Smooth muscle cell (in vitro differentiated cells): ENCODE data around the gene RGMA. TPM values are rescaled to one million over a fixed set of nuclear protein-coding genes. Genes with fewer than 3 reads are reported as not detected.

Experiments used
- DNase-seq: peaks from one replicate; lab custom pipeline; 2025; ENCODE audit not compliant: unreplicated experiment; lab: John Stamatoyannopoulos, UW
- H2AFZ ChIP-seq: fragments of 200-600 bp; sonication (generic); 2 replicates; pipeline ENCODE4 v1.6.0; 2016; ENCODE audit warnings: antibody characterized with exemption, low read depth, mild to moderate bottlenecking
- H3F3A ChIP-seq: fragments of 200-600 bp; sonication (generic); 2 replicates; pipeline ENCODE4 v1.6.0; 2017; ENCODE audit warnings: antibody characterized with exemption, low read depth
- H3K27ac ChIP-seq: fragments of 200-600 bp; sonication (generic); 2 replicates; pipeline ENCODE4 v1.5.1; 2016; ENCODE audit warnings: low read depth, mild to moderate bottlenecking
- H3K27me3 ChIP-seq: fragments of 200-600 bp; sonication (generic); 2 replicates; pipeline ENCODE4 v1.6.1; 2016; ENCODE audit warnings: low read depth, mild to moderate bottlenecking
- H3K36me3 ChIP-seq: fragments of 200-600 bp; sonication (generic); 2 replicates; pipeline ENCODE4 v1.5.1; 2016; ENCODE audit warnings: low read depth
- H3K4me1 ChIP-seq: fragments of 200-600 bp; sonication (generic); 2 replicates; pipeline ENCODE4 v1.5.1; 2016; ENCODE audit warnings: low read depth
- H3K4me2 ChIP-seq: fragments of 200-600 bp; sonication (generic); 2 replicates; pipeline ENCODE4 v1.6.0; 2016; ENCODE audit warnings: mild to moderate bottlenecking
- H3K4me3 ChIP-seq: fragments of 200-600 bp; sonication (generic); 2 replicates; pipeline ENCODE4 v1.5.1; 2016; ENCODE audit warnings: mild to moderate bottlenecking
- H3K79me2 ChIP-seq: fragments of 200-600 bp; sonication (generic); 2 replicates; pipeline ENCODE4 v1.6.0; 2016; ENCODE audit warnings: low read depth, mild to moderate bottlenecking
- H3K9ac ChIP-seq: fragments of 200-600 bp; sonication (generic); 2 replicates; pipeline ENCODE4 v1.6.0; 2016; ENCODE audit warnings: low read depth
- H3K9me3 ChIP-seq: fragments of 200-600 bp; sonication (generic); replicated peaks from 2 replicates; pipeline ENCODE4 v1.5.1; 2016; ENCODE audit warnings: low read depth
- H4K20me1 ChIP-seq: fragments of 200-600 bp; sonication (generic); 2 replicates; pipeline ENCODE4 v1.6.0; 2016; ENCODE audit warnings: low read depth
- WGBS: methylation state at CpG from one replicate; pipeline ENCODE4 v1.1.7; 2016; ENCODE audit warnings: low lambda C conversion rate; 5-methylcytosine and 5-hydroxymethylcytosine counted together
- polyA plus RNA-seq: library from polyadenylated mRNA; unstranded; fragments of >200 nt; fragmentation: Nextera tagmentation; extraction: Ambion mirVana; gene quantifications from 2 replicates; pipeline ENCODE4 v1.2.1, GENCODE V29; 2016
- total RNA-seq: library from RNA; depleted of rRNA; stranded (reverse); fragments of >200 nt; gene quantifications from 2 replicates; pipeline ENCODE4 v1.2.3, GENCODE V29; 2014
- TF ChIP-seq, protein P1 (sequence below): fragments of 200-600 bp; sonication (generic); IDR thresholded peaks from 2 replicates; pipeline ENCODE4 v1.5.1; 2017; ENCODE audit warnings: borderline replicate concordance, mild to moderate bottlenecking, antibody characterized with exemption; ENCODE audit not compliant: insufficient read depth, poor library complexity, severe bottlenecking

RGMA gene
- total and polyA plus RNA-seq, 2 experiments from 2014 or later = 0.04 to 0.35 TPM

DNA sequence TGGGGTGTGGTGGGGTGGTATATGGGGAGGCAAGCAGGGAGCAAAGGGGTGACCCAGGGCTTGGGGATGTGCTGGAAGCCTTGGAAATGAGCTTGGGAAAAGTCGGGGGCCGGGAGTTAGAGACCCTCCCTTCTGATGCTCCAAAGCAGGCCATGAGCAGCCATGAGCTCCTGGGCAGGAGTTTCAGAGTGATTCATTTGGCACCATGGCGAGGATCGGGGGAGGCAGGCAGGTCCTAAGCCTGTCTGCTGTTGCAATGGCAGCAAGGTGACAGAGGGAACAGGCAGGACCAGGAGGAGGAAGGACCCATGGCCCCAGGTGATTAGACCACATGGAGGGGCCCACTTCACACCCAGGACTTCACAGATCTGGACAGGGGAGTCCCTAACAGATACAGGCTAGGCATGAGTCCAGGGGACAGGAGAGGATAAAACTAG, 21.3 kb downstream of the RGMA start:
- H2AFZ ChIP-seq = no peak overlapping the region
- no peaks in the 10 kb centered on the region for H3K36me3 ChIP-seq
- TF ChIP-seq, protein P1, sequence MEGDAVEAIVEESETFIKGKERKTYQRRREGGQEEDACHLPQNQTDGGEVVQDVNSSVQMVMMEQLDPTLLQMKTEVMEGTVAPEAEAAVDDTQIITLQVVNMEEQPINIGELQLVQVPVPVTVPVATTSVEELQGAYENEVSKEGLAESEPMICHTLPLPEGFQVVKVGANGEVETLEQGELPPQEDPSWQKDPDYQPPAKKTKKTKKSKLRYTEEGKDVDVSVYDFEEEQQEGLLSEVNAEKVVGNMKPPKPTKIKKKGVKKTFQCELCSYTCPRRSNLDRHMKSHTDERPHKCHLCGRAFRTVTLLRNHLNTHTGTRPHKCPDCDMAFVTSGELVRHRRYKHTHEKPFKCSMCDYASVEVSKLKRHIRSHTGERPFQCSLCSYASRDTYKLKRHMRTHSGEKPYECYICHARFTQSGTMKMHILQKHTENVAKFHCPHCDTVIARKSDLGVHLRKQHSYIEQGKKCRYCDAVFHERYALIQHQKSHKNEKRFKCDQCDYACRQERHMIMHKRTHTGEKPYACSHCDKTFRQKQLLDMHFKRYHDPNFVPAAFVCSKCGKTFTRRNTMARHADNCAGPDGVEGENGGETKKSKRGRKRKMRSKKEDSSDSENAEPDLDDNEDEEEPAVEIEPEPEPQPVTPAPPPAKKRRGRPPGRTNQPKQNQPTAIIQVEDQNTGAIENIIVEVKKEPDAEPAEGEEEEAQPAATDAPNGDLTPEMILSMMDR = no peak
- no peak overlapping the region for H3K27ac ChIP-seq
- H3K4me2 ChIP-seq = no peak overlapping the region
- peaks cover 43% of the 10 kb centered on the region for H3K27me3 ChIP-seq
- no peak for DNase-seq
- H3K4me3 ChIP-seq = no peak overlapping the region
- H3K4me1 ChIP-seq = peaks cover 48% of the 10 kb centered on the region
- no peaks in the 10 kb centered on the region for H3F3A ChIP-seq
- H4K20me1 ChIP-seq = no peaks in the 10 kb centered on the region
- H3K9ac ChIP-seq = no peak overlapping the region
- H3K79me2 ChIP-seq = no peaks in the 10 kb centered on the region
- no peaks in the 10 kb centered on the region for H3K9me3 ChIP-seq
- 82% methylated on average over 4 of the region's 4 CpGs for WGBS

DNA sequence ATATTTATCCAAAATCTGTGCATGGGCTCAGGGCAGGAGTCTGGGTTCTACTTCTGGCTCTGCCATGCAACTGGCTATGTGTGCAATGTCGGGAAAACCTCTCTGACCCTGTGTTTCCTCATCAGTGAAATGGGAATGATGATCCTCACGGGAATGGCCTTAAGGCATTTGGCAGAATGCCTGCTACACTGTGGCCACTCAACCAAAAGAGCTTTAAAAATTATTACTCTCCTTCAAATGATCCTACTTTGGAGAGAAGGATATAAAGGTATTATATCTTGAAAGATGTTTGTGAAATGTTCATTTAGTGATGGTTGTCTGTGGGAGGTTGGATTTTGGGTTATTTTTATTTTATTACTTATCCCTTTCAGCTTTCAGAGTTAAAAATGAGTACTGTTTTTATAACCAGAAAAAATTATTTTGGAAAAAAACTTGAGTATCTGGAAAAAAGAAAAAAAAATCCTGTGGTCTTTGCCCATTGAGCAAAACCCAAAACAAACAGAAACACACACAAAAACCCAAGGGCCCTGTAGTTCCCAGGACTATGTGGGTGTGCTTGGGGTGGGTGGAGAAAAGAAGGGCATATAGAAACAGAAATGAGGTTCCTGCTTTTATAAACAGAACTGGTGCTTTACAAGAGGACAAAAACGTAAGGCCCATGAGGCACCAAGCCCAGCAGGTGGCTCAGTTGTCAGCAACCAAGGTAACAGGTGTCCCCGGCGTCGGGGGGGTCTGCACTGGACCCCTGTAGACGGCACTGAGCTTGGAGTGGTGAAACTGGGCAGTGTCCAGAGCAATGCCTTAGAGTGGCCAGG, 22.0 kb downstream of the RGMA start:
- no peak overlapping the region for H2AFZ ChIP-seq
- peaks cover 39% of the 10 kb centered on the region for H3K27me3 ChIP-seq
- no peak overlapping the region for H3K9ac ChIP-seq
- H3K27ac ChIP-seq = no peak overlapping the region
- no peaks in the 10 kb centered on the region for H3K36me3 ChIP-seq
- no peaks in the 10 kb centered on the region for H3K9me3 ChIP-seq
- H3K4me3 ChIP-seq = no peak overlapping the region
- no peaks in the 10 kb centered on the region for H3F3A ChIP-seq
- WGBS = 83% methylated on average over 7 of the region's 7 CpGs
- DNase-seq = no peak
- H3K4me1 ChIP-seq = peaks cover 49% of the 10 kb centered on the region
- H4K20me1 ChIP-seq = no peaks in the 10 kb centered on the region
- TF ChIP-seq, protein P1 = no peak
- H3K4me2 ChIP-seq = no peak overlapping the region
- H3K79me2 ChIP-seq = no peaks in the 10 kb centered on the region

DNA sequence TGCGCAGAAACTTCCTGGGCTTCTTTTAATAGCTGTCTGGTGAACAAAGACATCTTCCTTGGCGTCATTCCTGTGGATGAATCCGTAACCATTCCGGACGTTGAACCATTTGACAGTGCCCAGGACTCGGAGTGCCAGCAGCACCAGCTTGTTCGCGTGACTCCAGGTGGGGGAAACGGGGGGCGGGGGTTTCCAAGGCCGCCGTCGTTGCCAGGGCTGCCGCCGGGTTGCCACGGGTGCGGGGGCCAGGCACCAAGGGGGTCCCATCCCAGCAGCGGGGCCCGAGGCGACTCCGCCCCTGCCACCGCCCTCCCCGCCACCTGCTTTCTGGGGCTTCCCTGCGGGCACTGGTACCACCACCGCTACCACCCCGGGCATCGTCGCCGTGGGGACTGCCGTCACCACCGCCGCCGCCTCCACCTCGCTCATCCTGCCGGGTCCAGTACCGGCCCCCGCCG, 22.8 kb downstream of the RGMA start:
- no peaks in the 10 kb centered on the region for H3K79me2 ChIP-seq
- H3K4me3 ChIP-seq = no peak overlapping the region
- no peak overlapping the region for H3K4me2 ChIP-seq
- no peak overlapping the region for H2AFZ ChIP-seq
- no peak for DNase-seq
- H3K27ac ChIP-seq = no peak overlapping the region
- H3K4me1 ChIP-seq = peaks cover 49% of the 10 kb centered on the region
- no peaks in the 10 kb centered on the region for H4K20me1 ChIP-seq
- peaks cover 34% of the 10 kb centered on the region for H3K27me3 ChIP-seq
- no peaks in the 10 kb centered on the region for H3K9me3 ChIP-seq
- H3K9ac ChIP-seq = no peak overlapping the region
- H3F3A ChIP-seq = no peaks in the 10 kb centered on the region
- TF ChIP-seq, protein P1 = no peak
- 98% methylated on average over 18 of the region's 38 CpGs for WGBS
- H3K36me3 ChIP-seq = no peaks in the 10 kb centered on the region
